AG04450 (cell line): Measurements from ENCODE around the gene DDX27. TPM values are rescaled to one million over a fixed set of nuclear protein-coding genes. Genes with fewer than 3 reads are reported as not detected.
A peak's percentile ranks its signal among the peaks of the same experiment; 100 is the strongest.

Experiments
- CTCF ChIA-PET: fragments of 300-600, 350-600 bp; formaldehyde crosslinking; extraction: SDS; loops from one replicate; lab custom pipeline; 2022; ENCODE audit warnings: antibody characterized with exemption, inconsistent platforms; lab: Charles Lee
- POLR2A ChIA-PET: fragments of 350-600 bp; formaldehyde crosslinking; extraction: SDS; loops from one replicate; lab custom pipeline; 2021; ENCODE audit warnings: antibody characterized with exemption, inconsistent platforms; lab: Yijun Ruan, JAX
- DNase-seq: peaks from one replicate; pipeline ENCODE4 v3.0.0-alpha.2; 2011; ENCODE audit warnings: low read depth, low spot score
- H3K27ac ChIP-seq: one replicate; pipeline ENCODE4 v1.5.1; 2012; ENCODE audit warnings: low read depth, low read length, control low read depth
- H3K27me3 ChIP-seq: one replicate; pipeline ENCODE4 v1.6.0; 2012; ENCODE audit warnings: low read length; ENCODE audit not compliant: control insufficient read depth, insufficient read depth
- H3K4me3 ChIP-seq: 2 replicates; pipeline ENCODE4 v1.5.1; 2011; ENCODE audit warnings: mild to moderate bottlenecking, low read depth, low read length, control low read depth
- H3K9me3 ChIP-seq: 2 replicates; pipeline ENCODE4 v1.5.1; 2012; ENCODE audit warnings: low read length; ENCODE audit not compliant: control insufficient read depth, insufficient read depth
- CTCF ChIP-seq: IDR thresholded peaks from 2 replicates; pipeline ENCODE4 v1.5.1; 2011; ENCODE audit warnings: low read depth, low read length, control low read depth, inconsistent platforms
- polyA plus RNA-seq: library from polyadenylated mRNA; depleted of rRNA; stranded (reverse); fragments of >200 nt; gene quantifications from 2 replicates; pipeline ENCODE4 v1.2.3, GENCODE V29; 2011

DDX27 gene
- polyA plus RNA-seq, 1 experiment: 31.3 TPM

- ChIA-PET POLR2A (no interaction called here), CTCF (interaction anchor here (2.2 kb wide), 1 partner anchor 32 kb away, joined by 14 read pairs; no protein-coding TSS in a partner anchor)
- Histone ChIP-seq H3K27ac (no peak overlapping the region), H3K9me3 (no peaks in the 10 kb centered on the region; the same call in 1 of the 2 replicates), H3K27me3 (no peaks in the 10 kb centered on the region), H3K4me3 (no peak overlapping the region)
- no peak for DNase-seq
- no peak for TF ChIP-seq CTCF
Observed at GRCh38 chr20:49184691-49185070, 34.5 kb upstream of the DDX27 start.

- H3K9me3 ChIP-seq: no peaks in the 10 kb centered on the region; the same call in 1 of the 2 replicates
- ChIA-PET POLR2A (no interaction called here), CTCF (interaction anchor here (2.2 kb wide), 1 partner anchor 32 kb away, joined by 14 read pairs; no protein-coding TSS in a partner anchor)
- DNase-seq: no peak
- no peak overlapping the region for H3K4me3 ChIP-seq
- TF ChIP-seq CTCF: no peak
- no peak overlapping the region for H3K27ac ChIP-seq
- H3K27me3 ChIP-seq: no peaks in the 10 kb centered on the region
Observed at GRCh38 chr20:49185071-49185761, 34.0 kb upstream of the DDX27 start.

GRCh38 chr20:49186535-49187329 is 32.5 kb upstream of the DDX27 start:
- no peak for TF ChIP-seq CTCF
- ChIA-PET POLR2A (no interaction called here), CTCF (interaction anchor here (1.2 kb wide), 1 partner anchor 30 kb away, joined by 7 read pairs; no protein-coding TSS in a partner anchor)
- DNase-seq: no peak
- H3K27me3 ChIP-seq: no peaks in the 10 kb centered on the region
- peak overlapping the region; percentile 82 for H3K4me3 ChIP-seq
- H3K9me3 ChIP-seq: no peaks in the 10 kb centered on the region; the same call in 1 of the 2 replicates
- no peak overlapping the region for H3K27ac ChIP-seq

GRCh38 chr20:49187330-49187850 is 31.8 kb upstream of the DDX27 start:
- no peak for DNase-seq
- POLR2A ChIA-PET: no interaction called here

More at GRCh38 chr20:49187330-49187850, 31.8 kb upstream of the DDX27 start:
- CTCF ChIA-PET: interaction anchor here (1.2 kb wide), 1 partner anchor 29 kb away, joined by 7 read pairs; no protein-coding TSS in a partner anchor
- no peaks in the 10 kb centered on the region for H3K27me3 ChIP-seq
- no peak overlapping the region for H3K27ac ChIP-seq
- peak overlapping the region; percentile 82 for H3K4me3 ChIP-seq
- H3K9me3 ChIP-seq: no peaks in the 10 kb centered on the region; the same call in 1 of the 2 replicates
- TF ChIP-seq CTCF: no peak
